Epithelial cell of proximal tubule (primary cell): ENCODE data around the gene GPR149. TPM values are rescaled to one million over a fixed set of nuclear protein-coding genes. Genes with fewer than 3 reads are reported as not detected.

Experiments
- DNase-seq: peaks from one replicate; pipeline ENCODE4 v3.0.0-alpha.2; 2011; ENCODE audit warnings: low read depth
- H3K4me3 ChIP-seq: 2 replicates; pipeline ENCODE4 v1.5.1; 2011; ENCODE audit warnings: low read depth, mild to moderate bottlenecking, low read length
- CTCF ChIP-seq: conservative IDR thresholded peaks from 2 replicates; pipeline ENCODE4 v1.5.1; 2012; ENCODE audit warnings: low read depth, mild to moderate bottlenecking, low read length
- total RNA-seq: library from RNA; depleted of rRNA; stranded (reverse); fragments of >200 nt; gene quantifications from 2 replicates; pipeline ENCODE4 v1.2.3, GENCODE V29; 2015

Gene GPR149
- total RNA-seq, 1 donor from 2014 or later, result not detected

- no peak overlapping the region for H3K4me3 ChIP-seq
- TF ChIP-seq CTCF, result no peak
- no peak for DNase-seq
Observed at GRCh38 chr3:154316974-154317767, 112.8 kb downstream of the GPR149 start.

GRCh38 chr3:154314152-154314551 is 115.8 kb downstream of the GPR149 start:
- no peak overlapping the region for H3K4me3 ChIP-seq
- peak; percentile 20 for TF ChIP-seq CTCF
- no peak for DNase-seq

GRCh38 chr3:154310840-154311239 is 119.2 kb downstream of the GPR149 start:
- DNase-seq, result peak; percentile 18
- TF ChIP-seq CTCF, result no peak
- H3K4me3 ChIP-seq, result no peak overlapping the region

- no peak for TF ChIP-seq CTCF
- H3K4me3 ChIP-seq, result no peak overlapping the region
- no peak for DNase-seq
Observed at GRCh38 chr3:154307363-154307762, 122.6 kb downstream of the GPR149 start.

GRCh38 chr3:154304936-154305335 is 125.1 kb downstream of the GPR149 start:
- no peak for TF ChIP-seq CTCF
- no peak for DNase-seq
- no peak overlapping the region for H3K4me3 ChIP-seq

GRCh38 chr3:154304116-154304786 is 125.7 kb downstream of the GPR149 start:
- DNase-seq, result no peak
- no peak overlapping the region for H3K4me3 ChIP-seq
- TF ChIP-seq CTCF, result no peak
